ENCODE data around the gene ARHGAP6. TPM values are rescaled to one million over a fixed set of nuclear protein-coding genes. Genes with fewer than 3 reads are reported as not detected.

ARHGAP6 gene
- total and polyA plus RNA-seq, 2 experiments from 2014 or later = 0.26 to 0.59 TPM

DNA sequence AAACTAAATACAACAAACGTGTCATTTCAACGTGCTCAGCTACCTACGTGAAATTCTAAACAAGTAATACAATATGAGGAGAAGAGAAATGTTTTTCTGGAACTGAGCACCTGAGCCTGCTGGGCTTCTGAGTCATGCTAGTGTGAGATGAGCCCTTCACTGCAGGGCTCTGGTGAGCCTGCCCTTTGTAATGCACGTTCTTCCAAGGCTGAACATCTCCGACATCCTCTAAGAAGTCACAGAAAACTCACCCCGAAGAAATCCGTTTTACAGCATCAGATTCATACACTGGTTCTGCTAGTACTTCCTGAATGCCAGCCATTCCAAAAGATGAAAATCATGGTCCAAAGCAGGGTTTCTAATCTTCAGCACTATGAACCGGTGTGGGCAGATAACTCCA, 215.4 kb downstream of the ARHGAP6 start (continued):
- TF ChIP-seq STAT1 (IDR thresholded peaks at IDR 0.05; ENCODE audit: unreplicated experiment) = no peak
- TF ChIP-seq, protein P1, sequence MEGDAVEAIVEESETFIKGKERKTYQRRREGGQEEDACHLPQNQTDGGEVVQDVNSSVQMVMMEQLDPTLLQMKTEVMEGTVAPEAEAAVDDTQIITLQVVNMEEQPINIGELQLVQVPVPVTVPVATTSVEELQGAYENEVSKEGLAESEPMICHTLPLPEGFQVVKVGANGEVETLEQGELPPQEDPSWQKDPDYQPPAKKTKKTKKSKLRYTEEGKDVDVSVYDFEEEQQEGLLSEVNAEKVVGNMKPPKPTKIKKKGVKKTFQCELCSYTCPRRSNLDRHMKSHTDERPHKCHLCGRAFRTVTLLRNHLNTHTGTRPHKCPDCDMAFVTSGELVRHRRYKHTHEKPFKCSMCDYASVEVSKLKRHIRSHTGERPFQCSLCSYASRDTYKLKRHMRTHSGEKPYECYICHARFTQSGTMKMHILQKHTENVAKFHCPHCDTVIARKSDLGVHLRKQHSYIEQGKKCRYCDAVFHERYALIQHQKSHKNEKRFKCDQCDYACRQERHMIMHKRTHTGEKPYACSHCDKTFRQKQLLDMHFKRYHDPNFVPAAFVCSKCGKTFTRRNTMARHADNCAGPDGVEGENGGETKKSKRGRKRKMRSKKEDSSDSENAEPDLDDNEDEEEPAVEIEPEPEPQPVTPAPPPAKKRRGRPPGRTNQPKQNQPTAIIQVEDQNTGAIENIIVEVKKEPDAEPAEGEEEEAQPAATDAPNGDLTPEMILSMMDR (conservative IDR thresholded peaks at IDR 0.05; ENCODE audit: low read depth in 2 of 2) = no peak
- TF ChIP-seq, protein P2, sequence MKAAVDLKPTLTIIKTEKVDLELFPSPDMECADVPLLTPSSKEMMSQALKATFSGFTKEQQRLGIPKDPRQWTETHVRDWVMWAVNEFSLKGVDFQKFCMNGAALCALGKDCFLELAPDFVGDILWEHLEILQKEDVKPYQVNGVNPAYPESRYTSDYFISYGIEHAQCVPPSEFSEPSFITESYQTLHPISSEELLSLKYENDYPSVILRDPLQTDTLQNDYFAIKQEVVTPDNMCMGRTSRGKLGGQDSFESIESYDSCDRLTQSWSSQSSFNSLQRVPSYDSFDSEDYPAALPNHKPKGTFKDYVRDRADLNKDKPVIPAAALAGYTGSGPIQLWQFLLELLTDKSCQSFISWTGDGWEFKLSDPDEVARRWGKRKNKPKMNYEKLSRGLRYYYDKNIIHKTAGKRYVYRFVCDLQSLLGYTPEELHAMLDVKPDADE (IDR thresholded peaks at IDR 0.05) = no peak
- no peak for TF ChIP-seq EZH2phosphoT487 (IDR thresholded peaks at IDR 0.05; ENCODE audit: unreplicated experiment)
- no peak for TF ChIP-seq JUNB (IDR thresholded peaks at IDR 0.05; ENCODE audit: unreplicated experiment)

DNA sequence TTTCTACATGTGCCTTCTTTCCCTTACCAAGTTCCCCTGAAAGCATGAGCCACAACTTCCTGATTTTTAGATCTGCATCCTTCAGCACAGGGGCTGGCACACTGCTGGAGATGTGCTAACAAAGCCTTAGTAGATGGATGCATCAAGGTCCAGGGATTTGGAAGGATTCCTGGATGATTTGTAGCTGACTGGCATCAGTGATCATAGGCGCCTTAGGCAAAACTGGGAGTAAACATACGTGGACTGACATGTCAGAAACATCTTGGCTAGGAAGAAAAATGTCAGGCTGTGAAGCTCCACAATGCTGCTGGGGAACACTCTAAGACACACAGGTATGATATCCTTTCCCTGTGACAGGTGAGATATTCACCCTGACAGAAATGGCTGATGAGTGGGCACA, 216.1 kb downstream of the ARHGAP6 start:
- Histone ChIP-seq H3K27me3 (ENCODE audit: insufficient read depth) (no peaks in the 10 kb centered on the region), H3K36me3 (ENCODE audit: insufficient read depth) (no peaks in the 10 kb centered on the region), H3F3A (replicated peaks; ENCODE audit: low read depth) (no peaks in the 10 kb centered on the region), H4K20me1 (replicated peaks; ENCODE audit: insufficient read depth) (no peaks in the 10 kb centered on the region), H2AFZ (no peak overlapping the region), H3K9me2 (ENCODE audit: insufficient read depth) (no peaks in the 10 kb centered on the region), H3K27ac (ENCODE audit: low read depth) (no peak overlapping the region), H3K79me2 (replicated peaks; ENCODE audit: insufficient read depth) (no peaks in the 10 kb centered on the region), H3K4me3 (no peak overlapping the region), H3K4me2 (no peak overlapping the region), H3K4me1 (ENCODE audit: insufficient read depth) (no peaks in the 10 kb centered on the region)
- no peaks in the 10 kb centered on the region for H3K9me3 Mint-ChIP-seq
- no peak for DNase-seq (ENCODE audit: low spot score)
- peaks cover 7% of the 10 kb centered on the region; the same call in 2 of the 3 replicates for H3K4me1 Mint-ChIP-seq
- no peaks in the 10 kb centered on the region for H3K36me3 Mint-ChIP-seq (ENCODE audit: low read depth)
- no peak for ATAC-seq
- no peak overlapping the region for H3K27ac Mint-ChIP-seq
- peaks cover 1% of the 10 kb centered on the region for H3K27me3 Mint-ChIP-seq (ENCODE audit: insufficient read depth, low read depth, poor library complexity)
- no peak overlapping the region for H3K4me3 Mint-ChIP-seq
- TF ChIP-seq, protein P2 (IDR thresholded peaks at IDR 0.05) = no peak
- no peak for TF ChIP-seq ZNF114 (CRISPR knock-in tag; IDR thresholded peaks at IDR 0.05)
- TF ChIP-seq NANOG (IDR thresholded peaks at IDR 0.05; ENCODE audit: borderline replicate concordance) = no peak
- TF ChIP-seq POLR2AphosphoS5 (IDR thresholded peaks at IDR 0.05; ENCODE audit: low read depth) = no peak
- no peak for TF ChIP-seq CREB1 (CRISPR knock-in tag; IDR thresholded peaks at IDR 0.05; ENCODE audit: low read depth)
- TF ChIP-seq, protein P3, sequence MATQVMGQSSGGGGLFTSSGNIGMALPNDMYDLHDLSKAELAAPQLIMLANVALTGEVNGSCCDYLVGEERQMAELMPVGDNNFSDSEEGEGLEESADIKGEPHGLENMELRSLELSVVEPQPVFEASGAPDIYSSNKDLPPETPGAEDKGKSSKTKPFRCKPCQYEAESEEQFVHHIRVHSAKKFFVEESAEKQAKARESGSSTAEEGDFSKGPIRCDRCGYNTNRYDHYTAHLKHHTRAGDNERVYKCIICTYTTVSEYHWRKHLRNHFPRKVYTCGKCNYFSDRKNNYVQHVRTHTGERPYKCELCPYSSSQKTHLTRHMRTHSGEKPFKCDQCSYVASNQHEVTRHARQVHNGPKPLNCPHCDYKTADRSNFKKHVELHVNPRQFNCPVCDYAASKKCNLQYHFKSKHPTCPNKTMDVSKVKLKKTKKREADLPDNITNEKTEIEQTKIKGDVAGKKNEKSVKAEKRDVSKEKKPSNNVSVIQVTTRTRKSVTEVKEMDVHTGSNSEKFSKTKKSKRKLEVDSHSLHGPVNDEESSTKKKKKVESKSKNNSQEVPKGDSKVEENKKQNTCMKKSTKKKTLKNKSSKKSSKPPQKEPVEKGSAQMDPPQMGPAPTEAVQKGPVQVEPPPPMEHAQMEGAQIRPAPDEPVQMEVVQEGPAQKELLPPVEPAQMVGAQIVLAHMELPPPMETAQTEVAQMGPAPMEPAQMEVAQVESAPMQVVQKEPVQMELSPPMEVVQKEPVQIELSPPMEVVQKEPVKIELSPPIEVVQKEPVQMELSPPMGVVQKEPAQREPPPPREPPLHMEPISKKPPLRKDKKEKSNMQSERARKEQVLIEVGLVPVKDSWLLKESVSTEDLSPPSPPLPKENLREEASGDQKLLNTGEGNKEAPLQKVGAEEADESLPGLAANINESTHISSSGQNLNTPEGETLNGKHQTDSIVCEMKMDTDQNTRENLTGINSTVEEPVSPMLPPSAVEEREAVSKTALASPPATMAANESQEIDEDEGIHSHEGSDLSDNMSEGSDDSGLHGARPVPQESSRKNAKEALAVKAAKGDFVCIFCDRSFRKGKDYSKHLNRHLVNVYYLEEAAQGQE (IDR thresholded peaks at IDR 0.05; ENCODE audit: unreplicated experiment) = no peak
- TF ChIP-seq, protein P4, sequence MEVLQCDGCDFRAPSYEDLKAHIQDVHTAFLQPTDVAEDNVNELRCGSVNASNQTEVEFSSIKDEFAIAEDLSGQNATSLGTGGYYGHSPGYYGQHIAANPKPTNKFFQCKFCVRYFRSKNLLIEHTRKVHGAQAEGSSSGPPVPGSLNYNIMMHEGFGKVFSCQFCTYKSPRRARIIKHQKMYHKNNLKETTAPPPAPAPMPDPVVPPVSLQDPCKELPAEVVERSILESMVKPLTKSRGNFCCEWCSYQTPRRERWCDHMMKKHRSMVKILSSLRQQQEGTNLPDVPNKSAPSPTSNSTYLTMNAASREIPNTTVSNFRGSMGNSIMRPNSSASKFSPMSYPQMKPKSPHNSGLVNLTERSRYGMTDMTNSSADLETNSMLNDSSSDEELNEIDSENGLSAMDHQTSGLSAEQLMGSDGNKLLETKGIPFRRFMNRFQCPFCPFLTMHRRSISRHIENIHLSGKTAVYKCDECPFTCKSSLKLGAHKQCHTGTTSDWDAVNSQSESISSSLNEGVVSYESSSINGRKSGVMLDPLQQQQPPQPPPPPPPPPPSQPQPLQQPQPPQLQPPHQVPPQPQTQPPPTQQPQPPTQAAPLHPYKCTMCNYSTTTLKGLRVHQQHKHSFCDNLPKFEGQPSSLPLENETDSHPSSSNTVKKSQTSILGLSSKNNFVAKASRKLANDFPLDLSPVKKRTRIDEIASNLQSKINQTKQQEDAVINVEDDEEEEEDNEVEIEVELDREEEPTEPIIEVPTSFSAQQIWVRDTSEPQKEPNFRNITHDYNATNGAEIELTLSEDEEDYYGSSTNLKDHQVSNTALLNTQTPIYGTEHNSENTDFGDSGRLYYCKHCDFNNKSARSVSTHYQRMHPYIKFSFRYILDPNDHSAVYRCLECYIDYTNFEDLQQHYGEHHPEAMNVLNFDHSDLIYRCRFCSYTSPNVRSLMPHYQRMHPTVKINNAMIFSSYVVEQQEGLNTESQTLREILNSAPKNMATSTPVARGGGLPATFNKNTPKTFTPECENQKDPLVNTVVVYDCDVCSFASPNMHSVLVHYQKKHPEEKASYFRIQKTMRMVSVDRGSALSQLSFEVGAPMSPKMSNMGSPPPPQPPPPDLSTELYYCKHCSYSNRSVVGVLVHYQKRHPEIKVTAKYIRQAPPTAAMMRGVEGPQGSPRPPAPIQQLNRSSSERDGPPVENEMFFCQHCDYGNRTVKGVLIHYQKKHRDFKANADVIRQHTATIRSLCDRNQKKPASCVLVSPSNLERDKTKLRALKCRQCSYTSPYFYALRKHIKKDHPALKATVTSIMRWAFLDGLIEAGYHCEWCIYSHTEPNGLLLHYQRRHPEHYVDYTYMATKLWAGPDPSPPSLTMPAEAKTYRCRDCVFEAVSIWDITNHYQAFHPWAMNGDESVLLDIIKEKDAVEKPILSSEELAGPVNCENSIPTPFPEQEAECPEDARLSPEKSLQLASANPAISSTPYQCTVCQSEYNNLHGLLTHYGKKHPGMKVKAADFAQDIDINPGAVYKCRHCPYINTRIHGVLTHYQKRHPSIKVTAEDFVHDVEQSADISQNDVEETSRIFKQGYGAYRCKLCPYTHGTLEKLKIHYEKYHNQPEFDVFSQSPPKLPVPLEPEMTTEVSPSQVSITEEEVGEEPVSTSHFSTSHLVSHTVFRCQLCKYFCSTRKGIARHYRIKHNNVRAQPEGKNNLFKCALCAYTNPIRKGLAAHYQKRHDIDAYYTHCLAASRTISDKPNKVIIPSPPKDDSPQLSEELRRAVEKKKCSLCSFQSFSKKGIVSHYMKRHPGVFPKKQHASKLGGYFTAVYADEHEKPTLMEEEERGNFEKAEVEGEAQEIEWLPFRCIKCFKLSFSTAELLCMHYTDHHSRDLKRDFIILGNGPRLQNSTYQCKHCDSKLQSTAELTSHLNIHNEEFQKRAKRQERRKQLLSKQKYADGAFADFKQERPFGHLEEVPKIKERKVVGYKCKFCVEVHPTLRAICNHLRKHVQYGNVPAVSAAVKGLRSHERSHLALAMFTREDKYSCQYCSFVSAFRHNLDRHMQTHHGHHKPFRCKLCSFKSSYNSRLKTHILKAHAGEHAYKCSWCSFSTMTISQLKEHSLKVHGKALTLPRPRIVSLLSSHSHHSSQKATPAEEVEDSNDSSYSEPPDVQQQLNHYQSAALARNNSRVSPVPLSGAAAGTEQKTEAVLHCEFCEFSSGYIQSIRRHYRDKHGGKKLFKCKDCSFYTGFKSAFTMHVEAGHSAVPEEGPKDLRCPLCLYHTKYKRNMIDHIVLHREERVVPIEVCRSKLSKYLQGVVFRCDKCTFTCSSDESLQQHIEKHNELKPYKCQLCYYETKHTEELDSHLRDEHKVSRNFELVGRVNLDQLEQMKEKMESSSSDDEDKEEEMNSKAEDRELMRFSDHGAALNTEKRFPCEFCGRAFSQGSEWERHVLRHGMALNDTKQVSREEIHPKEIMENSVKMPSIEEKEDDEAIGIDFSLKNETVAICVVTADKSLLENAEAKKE (CRISPR knock-in tag; IDR thresholded peaks at IDR 0.05) = no peak
- TF ChIP-seq ZNF331 (CRISPR knock-in tag; IDR thresholded peaks at IDR 0.05; ENCODE audit: low read depth) = no peak
- TF ChIP-seq STAT1 (IDR thresholded peaks at IDR 0.05; ENCODE audit: unreplicated experiment) = no peak
- TF ChIP-seq EZH2phosphoT487 (IDR thresholded peaks at IDR 0.05; ENCODE audit: unreplicated experiment) = no peak
